Stimulated activated CD8-positive, alpha-beta memory T cell treated with anti-CD3 and anti-CD28 coated beads, Interleukin-7, amount 100 ng/mL, for 24 hours (primary cell): Measurements from ENCODE around the gene RNF43.
A peak's percentile ranks its signal among the peaks of the same experiment; 100 is the strongest.

ENCODE experiments used
- DNase-seq: peaks from one replicate; pipeline ENCODE4 v3.0.0-alpha.2; 2020; ENCODE audit warnings: low read depth

RNF43 gene

DNA sequence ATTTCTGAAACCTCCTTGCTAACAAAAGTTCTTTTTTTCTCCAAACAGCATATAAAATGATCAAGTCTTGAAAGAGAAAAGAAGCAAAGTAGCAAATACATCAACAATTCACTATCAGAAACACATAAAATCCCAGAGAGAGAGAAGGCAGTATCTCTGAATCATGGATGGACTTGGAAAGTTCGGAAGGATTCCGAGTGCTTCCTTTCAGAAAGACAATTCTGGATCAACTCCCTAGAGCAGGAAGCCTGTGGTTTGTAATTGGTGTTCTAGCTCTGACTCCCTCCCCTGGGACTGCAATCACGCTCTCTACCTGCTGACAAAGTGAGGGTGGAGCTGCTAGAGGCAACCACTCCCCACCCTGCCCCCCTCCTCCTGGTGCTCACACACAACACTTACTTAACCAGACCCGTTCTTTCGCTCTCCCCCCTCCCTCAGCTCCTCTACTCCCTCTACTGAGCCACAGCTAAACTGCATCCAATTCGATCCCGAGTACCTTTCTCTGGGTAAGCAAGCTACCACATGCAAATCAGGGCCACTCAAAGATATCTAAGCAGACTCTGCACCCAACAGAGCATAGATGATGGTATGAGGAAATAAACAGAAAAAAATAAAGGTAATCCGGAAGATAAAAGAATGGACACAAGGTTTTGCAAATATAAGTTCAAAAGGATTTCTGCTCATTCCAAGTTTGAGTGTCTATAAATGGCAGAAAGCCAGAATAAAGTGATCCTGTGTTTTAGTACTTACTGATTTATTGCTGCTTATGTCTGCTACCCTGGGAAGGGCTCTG lies at the start of gene RNF43:
Gene RNF43 (minus strand): TSS at position 235 of the 793 bp plus-strand sequence. CDS start 1,957 bp downstream, outside the sequence.
- peak; percentile 76 for DNase-seq

DNA sequence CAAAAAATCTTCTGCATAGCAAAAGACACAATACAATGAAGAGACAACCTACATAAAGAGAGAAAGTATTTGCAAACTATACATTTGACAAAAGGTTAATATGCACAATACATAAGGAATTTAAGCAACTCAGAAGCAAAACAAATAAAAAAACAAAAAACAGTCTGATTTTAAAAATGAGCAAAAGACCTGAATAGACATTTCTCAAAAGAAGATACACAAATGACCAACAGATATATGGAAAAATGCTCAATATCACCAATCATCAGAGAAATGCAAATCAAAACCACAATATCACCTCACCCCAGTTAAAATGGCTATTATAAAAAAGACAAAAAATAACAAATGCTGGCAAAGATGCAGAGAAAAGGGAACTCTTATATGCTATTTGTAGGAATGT lies 38.2 kb upstream of the RNF43 start:
- DNase-seq, result no peak

- no peak for DNase-seq
Observed at GRCh38 chr17:58452738-58453137, 35.4 kb upstream of the RNF43 start.

DNA sequence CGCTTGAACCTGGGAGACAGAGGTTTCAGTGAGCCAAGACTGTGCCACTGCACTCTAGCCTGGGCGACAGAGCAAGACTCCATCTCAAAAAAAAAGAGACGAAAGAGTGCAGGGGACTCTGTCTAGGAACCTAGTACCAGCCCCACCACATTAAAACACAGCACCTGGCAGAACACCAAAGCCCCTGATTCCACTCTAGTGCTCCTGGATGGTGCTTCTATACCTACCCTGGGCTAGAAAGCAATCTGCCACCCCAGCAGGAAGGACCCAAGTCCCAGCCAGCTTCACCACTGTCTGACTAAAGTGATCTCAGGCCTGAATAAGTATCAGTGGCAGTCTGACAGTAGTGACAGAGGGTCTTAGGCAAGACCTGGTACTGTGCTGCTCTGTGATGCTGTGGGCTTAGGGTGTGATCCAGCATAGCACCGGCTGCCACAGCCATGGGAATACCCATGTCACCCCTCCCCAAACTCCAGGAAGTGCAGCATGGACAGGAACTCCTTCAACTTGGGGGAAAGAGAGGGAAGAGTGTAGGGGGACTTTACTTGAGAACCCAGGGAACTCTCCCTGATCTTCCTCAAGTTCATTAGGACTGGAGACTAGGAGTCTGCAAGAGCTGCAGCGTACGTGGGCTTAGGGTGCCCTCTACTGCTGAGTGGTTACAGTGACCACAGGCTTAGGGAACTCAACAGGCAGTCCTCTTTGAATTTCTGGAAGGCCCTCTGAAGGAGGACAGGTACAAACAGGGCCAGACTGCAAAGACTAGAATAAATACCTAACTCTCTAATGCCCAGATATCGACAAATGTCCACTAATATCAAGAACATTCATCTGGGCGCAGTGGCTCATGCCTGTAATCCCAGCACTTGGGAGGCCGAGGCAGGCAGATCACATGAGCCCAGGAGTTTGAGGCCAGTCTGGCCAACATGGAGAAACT lies 30.0 kb upstream of the RNF43 start:
- peak; percentile 10 for DNase-seq

GRCh38 chr17:58446086-58446485 lies 28.8 kb upstream of the RNF43 start:
- no peak for DNase-seq

DNA sequence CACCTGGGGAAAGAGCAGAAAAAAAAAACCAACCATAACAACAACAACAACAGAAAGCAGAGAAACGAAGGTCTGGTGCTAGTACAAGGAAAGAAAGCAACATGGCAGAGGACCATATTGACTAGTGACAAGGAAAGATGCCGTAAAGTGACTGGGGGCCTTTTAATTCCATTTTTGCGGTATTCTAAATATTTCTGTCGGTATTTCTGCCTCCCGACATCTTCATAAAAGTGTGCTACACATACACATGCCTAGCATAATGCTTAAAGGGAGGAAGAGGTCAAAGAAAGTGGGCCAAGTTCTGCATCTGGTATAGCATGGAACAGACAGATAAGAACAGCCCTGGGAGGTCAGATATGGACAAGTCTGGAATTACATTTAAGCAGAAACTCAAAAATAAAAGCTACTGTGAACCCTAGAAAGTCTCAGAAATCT lies 19.5 kb upstream of the RNF43 start:
- DNase-seq, result no peak

GRCh38 chr17:58436245-58436644 lies 18.9 kb upstream of the RNF43 start:
- no peak for DNase-seq

- no peak for DNase-seq
Observed at GRCh38 chr17:58432806-58433573, 15.7 kb upstream of the RNF43 start.

DNA sequence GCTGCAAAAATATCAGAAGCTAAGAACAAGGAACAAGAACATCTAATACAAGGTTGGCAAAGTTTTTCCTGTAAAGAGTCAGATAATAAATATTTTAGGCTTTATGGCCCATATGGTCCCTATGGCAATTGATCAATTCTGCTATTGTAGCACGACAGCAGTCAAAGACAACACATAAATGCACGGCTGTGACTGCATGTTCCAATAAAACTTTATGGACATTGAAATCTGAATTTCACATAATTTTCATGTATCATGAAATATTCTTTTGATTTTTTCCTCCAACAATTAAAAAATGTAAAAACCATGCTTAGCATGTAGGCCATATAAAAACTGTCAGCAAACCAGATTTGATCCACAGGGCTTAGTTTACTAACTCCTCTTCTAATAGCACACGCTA lies 10.5 kb upstream of the RNF43 start:
- no peak for DNase-seq

GRCh38 chr17:58421711-58422110 lies 4.4 kb upstream of the RNF43 start:
- no peak for DNase-seq

GRCh38 chr17:58420827-58421226 lies 3.5 kb upstream of the RNF43 start:
- no peak for DNase-seq

DNA sequence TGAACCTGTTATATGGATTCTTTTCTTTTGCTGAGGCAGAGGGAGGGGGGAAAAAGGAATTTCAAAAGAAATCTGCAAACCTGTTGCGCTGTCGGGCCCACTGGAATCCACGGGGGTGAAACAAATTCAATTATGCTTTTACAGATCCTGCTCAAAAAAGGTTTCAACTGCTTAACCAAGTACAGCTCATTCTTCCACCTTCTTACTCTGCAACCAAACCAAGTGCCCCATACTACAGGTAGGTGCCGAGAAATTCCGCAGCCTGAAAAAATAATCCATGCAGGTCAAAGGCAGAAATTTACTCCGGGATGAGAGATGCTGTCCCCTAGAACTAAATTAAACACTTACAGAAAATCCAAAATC lies 416 bp downstream of the RNF43 start:
- no peak for DNase-seq

- DNase-seq, result no peak
Observed at GRCh38 chr17:58416396-58416795, 938 bp downstream of the RNF43 start.

- no peak for DNase-seq
Observed at GRCh38 chr17:58415371-58416055, 1.8 kb downstream of the RNF43 start.

- no peak for DNase-seq
Observed at GRCh38 chr17:58414596-58414997, 2.7 kb downstream of the RNF43 start.

- DNase-seq, result no peak
Observed at GRCh38 chr17:58413684-58414083, 3.6 kb downstream of the RNF43 start.

DNA sequence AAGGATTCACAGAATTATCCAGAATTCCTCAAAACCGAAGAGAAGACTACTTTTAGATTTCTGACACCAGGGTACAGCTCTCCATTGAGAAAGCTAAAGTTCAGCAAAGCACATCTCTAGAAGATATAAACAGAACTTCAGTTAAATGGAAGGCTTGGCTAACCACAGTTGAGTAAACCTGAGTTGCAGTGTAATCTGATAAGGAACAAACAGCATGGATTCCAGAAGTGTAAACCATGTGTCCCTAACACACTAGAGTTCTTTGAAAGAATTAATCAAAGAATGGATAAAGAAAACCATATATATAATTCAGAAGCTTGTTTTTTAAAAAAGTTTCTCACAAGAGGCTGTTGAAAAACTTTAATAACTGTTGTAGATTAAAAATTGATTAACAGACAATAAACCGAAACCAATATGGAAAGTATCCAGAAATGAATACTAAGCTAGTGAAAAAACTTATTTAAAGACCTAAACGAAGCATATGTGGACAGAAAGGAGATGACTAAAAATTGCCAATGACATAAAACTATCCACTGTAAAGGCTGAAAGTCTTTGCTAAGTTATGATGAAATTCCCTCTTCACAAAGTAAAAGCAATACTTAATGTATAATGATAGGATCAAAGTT lies 4.3 kb downstream of the RNF43 start:
- DNase-seq, result no peak

DNA sequence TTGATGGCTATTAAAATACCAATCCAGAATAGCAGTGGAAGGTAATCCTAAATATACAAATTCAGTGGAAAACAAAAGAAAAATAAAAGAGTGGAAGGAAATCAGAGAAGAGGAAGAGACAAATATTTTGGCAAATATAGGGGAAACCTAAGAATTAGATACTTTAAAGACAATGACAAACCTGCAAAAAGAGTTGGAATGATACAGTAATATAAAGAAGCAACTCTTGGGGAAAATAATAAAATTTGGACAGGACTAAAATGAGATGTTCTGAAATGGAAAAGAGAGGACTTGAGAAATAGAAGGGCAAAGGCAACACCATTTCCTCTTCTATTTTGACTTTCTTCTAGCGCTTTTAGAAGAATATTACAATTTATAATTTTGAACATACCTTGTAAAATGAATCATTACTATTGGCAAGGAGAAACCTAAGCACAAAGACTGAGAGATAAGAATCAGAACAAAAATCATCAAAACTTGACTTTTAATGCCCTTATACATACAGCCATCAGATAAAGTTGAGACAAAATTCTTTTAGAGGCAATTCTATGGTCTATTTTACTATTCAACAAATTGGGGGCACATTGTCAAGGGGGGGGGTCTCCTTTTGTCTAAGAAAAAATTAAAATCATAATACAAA lies 5.2 kb downstream of the RNF43 start:
- DNase-seq, result no peak

GRCh38 chr17:58411408-58411894 lies 5.9 kb downstream of the RNF43 start:
- DNase-seq, result no peak

GRCh38 chr17:58410714-58411407 lies 6.5 kb downstream of the RNF43 start:
- DNase-seq, result no peak
